ENCODE measurements around the gene LRP2.

The LRP2 gene

DNA sequence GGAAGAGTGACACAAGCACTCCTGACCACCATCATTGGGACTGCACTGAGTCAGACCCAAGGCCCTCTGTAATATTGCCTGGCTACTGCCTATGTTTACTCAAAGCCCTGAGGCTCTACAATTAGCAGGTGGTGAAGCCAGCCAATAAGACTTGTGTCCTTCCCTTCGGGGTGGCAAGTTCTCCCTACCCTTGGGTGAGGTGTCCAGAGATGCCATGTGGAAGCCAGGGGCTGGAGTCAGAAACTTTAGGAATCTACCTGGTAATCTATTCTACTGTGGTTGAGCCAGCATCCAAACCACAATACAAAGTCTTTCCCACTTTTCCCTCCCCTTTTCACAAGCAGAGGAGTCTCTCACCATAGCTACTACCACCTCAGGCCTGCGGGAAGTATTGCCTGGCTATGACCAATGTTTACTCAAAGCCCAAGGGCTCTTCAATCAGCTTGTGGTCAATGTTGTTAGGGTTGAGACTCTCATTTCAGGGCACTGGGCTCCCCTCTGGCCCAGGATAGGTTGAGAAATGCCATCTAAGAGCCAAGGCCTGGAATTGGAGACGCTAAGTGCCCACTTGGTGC lies 275.4 kb downstream of the LRP2 start:
- no peak for DNase-seq

- no peak for DNase-seq
These were observed 279.3 kb downstream of the LRP2 start for GRCh38 chr2:169082995-169083394.

GRCh38 chr2:169081551-169081950 lies 280.8 kb downstream of the LRP2 start:
- DNase-seq, result no peak

DNA sequence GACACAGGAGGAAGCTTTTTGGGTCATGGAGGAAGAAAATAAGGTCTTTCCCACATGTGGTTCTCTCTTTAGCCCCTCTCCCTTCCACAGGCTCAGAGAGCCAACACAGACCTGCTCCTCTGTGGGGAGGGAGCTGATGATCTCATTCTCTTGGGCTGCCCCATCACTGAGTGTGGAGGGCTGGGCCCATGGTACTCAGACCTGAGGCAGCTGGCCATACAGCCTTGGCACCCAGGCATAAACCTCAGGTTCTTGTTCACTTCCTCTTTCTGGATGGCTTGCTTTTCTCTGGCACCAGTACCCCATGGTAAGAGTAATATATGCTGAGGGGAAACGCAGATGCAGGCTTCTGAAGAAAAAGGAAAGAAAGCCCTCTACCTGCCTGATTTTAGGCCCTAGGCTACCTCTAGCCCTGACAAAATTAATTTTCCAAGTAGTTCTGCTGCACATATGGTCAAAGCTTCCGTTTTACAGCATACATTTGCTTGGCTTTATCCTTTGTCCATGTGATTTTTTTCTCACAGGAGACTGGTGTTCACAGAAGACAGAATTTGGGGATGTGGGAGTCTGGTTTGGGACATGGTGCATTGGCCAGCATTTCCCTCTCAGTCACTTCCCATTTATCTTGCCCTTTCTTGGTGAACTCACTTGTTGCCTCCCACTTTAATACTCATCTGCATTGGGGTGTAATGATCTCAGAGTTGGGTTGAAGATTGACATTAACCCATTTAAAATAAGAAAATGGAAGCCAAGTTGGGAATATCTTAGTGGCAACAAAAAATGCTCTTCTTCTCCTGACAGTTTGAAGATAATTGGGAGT lies 281.9 kb downstream of the LRP2 start:
- DNase-seq, result no peak

GRCh38 chr2:169077674-169078240 lies 284.6 kb downstream of the LRP2 start:
- DNase-seq, result no peak

All from activated CD4-positive, CD25-positive, alpha-beta regulatory T cell (primary cell).